Cortex of kidney (tissue), 1 donor: ENCODE results near the gene SUMF1.

Experiments
- DNase-seq: peaks from one replicate; lab custom pipeline; 2025; lab: John Stamatoyannopoulos, UW

Gene SUMF1

DNA sequence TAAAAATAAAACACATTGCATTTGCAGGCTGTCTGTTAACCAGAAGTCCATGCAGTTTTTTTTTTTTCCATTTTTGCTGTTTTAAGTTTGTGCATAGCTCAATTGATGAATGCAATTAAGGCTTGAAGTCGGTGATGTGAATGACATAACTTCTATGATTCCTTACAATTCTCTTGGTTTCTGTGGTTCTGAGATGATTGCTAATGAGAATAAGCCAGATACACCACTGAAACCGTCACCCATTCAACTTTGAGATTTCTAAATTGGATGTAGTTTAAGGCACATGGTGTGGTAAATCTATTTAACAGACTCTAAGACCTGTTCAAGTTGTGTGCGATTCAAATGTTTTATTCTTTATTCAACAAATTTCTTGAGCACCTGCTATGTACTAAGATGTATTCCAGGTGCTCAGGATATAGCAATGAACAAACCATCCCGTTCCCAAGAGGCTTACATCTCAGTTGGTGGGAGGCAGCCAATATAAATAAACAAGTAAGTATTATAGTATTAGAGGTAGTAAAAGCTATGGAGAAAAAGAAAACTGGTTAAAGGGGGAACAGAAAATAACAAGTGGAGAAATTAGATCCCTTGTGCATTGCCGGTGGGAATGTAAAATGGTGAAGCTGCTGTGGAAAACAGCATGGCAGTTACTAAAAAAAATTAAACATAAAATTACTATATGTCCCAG lies 30.1 kb upstream of the SUMF1 start:
- no peak for DNase-seq

DNA sequence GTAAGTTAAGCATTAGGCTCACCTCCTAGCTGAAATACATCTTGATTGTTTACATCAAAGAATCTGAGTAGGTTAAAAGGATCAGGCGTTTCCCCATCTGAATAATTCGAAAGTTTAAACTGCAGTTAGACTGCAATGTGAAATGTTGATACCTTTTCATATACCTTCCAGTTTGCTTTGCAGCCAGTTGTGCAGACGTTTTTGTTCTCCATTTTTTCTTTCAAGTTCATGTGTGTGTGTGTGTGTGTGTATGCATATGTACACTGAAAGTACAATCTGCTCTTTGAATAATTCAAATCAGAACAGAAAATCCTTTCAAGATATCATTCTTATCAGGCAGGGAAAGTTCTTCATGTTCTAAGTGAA lies 29.0 kb upstream of the SUMF1 start:
- no peak for DNase-seq

DNA sequence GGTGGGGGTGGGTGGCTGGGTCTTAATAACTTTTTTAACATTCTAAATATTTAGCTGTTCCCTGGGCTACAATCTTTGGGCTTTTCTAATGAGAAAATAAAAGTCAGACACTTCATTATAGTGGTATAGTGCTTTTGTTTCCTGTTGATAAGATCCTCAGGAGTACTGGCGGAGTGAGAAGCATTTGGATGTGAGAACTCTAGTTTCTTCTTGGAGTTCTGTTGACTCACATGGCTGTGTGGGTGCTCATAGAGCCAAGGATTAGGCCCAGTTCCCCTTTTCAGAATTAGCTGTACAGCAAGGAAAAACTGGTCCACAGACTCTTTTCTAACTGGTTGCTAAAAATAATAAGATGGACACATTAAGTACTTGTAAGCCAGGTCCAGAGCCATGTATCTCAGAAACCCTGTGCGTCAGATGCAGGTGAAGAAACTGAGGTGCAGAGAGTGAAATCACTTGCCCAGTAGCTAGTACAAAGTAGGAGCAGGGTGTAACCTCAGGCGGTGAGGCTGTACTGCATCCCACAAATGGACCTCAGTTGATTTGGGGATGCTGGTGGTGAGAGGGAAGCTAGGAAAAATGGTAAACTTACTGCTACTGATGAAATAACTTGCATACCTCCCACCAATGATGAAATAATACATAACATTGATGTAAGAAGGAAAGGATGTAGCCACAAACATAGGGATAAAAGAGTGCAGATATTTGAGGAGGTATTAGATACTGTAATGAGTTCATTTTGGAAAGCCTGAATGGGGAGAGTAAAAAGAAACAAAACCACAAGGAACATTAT lies 28.4 kb upstream of the SUMF1 start:
- no peak for DNase-seq

DNA sequence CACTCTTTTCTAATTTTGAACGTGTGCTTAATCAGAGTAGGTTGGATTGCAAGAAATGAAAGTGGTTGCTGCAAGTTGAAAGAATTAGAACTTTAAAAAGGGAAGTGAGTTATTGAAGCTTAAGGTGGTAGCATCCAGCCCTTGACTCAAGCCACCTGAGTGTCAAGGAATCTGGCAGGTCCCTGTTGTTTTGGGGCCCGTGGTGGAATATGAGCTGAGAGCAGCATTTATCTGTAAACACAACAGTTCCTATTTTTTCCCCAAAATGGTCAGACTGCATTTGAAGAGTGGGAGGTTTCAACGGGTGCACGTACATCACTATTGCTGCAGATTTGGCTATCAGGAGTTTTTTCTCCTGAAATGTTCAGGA lies 27.8 kb upstream of the SUMF1 start:
- no peak for DNase-seq

DNA sequence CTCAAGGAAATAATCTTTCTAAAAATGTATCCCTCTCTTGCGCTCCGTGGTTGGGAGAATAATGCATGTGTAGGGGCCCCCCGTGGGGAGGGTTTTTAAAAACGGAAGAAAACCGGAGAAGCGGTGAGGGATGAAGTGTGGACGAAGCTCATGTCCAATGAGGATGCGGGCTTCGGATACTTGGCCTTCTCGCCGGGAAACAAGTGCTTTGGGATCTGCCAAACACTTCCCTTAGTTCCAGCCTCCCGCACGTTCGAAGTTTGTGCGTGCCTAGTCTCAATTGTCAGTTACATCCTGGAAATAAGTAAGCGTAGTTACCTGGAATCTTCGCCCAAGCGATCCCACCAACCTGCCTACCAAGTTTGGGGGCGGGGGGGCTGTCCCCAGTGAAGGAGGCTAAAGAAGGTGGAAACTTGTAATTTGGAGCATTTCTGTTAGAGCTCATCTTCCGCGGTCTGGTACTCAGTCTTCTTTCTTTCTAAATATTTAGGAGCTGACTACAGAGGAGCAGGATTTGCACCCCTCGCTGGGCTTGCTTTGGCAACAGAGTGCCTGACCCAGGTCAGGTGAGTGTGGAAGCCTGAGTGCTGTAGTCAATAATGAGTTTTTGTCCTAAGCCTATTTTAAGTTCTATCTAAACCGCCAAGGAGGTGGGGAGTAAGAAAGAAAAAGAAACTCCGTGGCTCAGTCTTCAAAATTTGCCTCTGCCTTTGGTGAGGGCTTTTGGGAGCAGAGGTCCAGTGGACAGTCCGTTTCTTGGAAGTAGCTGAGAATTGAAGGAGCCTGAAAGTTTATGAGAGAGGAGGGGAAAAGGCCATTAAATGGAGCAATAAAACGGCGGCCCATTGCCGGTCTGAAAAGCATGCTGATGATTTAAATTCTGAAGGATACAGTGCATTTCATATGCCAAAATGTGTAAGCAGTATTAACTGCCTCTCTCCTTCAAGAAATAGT lies 27.1 kb upstream of the SUMF1 start:
- DNase-seq, result no peak

DNA sequence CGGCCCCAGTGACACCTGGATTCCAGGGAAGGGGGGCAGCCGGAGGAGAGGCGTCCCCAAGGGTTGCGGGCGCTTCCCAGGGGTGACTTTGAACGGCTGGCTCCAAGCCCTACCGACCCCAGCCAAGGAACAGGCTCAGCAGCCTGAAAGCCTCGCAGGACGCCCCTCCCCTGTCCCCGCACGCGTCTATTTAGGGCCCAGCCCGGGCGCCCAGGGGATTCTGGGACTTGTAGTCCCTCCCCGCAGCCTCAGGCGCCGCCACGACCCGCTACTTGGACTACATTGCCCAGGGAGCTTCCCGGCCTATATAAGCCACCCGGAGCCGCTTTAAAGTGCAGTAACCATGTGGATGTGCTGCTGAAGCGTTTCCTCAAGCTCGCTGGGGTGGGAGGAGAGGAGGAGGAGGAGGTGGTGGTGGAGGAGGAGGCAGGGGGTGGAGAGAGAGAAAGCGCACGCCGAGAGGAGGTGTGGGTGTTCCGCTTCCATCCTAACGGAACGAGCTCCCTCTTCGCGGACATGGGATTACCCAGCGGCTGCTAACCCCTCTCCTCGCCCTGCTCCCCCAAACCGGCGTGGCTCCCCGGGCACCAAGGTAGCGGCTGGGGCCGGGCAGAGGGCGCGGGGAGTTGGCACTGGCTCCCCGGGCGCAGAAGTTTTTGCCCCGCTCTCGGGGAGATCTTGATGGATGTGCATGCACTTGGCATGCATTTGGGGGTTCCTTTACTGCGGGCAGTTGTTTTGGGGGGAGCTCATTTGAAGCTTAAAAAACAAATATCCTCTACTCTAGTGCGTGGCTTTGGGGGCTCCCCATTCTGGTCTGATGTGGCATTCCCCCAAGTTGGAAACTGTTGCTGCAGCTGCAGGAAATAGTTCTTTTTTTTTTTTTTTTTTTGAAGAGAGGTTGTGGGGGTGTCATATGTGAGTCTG lies 26.2 kb upstream of the SUMF1 start, which contains the start of gene ITPR1:
ITPR1 (plus strand) TSS at position 335 of the 927 bp plus-strand sequence. CDS start 23,144 bp downstream, outside the sequence.
- DNase-seq, result peak; percentile 28

DNA sequence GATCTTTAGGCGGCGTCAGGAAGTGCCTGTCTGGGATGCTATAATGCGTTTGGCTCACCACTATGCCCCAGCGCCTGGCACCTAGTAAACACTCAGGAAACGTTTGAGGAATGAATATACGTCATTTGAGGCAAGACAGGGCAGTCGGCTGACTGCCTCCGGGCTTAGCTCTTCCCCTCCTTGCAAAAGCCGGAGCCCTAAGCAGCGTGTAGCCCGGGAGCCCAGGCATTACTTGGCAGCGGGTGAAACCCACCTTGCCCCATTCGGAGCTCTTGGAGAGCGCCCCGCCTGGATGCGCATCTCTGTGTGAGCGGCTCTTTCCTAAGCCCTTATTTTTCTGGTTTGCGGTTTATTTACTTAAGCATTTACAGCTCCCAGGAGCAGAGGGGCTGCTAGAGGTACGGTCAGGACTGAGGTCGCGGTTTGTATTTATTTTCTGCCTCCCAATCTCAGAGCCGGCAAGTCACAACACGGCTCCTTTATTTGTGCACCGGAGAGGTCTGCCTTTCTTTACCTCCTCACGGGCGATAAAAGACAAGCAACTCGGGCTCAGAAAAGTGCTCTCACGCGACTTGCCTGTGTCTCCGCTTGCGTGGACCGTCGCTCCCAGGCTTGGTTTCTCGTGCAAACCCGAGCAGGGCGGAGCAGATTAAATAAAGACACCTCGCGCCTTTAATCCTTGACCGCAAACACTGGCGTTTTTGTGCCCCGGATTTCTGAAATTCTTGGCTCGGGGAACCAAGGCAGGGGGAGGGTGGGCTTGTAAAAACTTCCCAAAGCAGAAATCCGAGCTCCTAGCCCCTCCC lies 25.3 kb upstream of the SUMF1 start:
- DNase-seq, result no peak

DNA sequence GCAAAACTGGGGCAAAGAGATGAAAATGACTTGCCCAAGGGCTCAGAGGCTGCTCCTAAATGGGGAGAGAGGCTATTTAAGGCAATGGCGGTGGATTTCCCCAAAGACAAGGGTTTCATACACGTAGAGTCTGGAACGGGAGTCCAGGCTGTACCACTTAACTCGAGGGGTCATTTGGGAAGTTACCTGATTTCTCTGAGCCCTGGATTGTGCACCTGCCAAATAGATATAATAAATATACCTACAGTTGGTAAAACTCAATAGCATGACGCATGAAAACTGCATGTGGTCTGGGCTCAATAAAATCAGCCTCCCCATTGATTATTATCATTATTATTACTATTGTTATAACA lies 24.8 kb upstream of the SUMF1 start:
- DNase-seq, result no peak

DNA sequence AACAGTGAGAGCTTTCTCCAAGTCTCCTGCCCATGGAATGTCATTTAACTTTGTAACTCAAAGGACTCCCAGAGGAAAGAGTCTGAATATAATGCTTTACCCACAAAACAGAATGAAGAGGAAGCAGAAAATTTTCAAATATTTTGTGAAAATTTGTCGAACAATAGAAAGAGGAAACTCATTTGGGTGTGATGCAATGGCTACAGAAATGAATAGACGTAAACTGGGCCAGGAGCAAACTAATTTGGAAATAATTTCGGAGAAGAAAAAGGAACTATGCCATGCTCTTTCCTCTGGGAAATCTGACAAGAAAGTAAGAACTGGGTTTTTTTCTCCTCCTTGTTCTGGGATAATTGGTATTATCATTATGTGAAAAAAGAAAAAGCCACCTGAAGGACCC lies 11.2 kb upstream of the SUMF1 start:
- DNase-seq, result no peak

DNA sequence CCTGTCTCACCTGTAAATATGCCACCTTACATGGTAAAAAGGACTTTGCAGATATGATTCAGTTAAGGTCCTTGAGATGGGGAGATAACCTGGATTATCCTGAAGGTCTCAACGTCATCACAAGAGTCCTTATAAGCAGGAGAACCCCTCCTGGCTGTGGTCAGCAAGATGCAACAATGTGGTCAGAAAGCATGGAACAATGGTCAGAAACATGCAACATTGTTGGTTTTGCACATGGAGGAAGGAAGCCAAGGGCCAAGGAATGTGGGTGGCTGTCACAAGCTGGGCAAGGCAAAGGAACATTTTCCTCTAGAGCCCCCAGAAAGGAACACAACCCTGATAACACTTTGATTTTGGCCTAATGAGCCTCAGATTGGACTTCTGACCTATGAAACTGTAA lies 9.4 kb upstream of the SUMF1 start:
- DNase-seq, result no peak

DNA sequence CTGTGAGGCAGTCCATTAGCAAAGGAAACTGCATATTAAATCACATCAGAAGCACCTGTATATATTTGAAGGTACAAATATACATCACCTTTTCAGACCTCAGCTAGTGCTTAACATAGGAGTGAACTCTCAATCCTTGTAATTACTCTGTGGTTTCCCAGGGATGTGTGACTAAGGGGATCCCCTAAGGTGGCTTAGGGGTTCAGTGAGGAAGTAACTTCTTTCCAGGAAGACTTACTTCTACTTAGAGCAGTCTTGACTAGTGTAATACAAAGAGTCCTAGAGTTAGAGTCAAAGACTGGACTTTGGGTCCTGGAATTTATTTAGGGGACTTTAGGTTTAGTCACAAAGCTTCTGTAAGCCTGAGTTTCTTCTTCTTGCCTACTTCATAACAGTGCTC lies 8.7 kb upstream of the SUMF1 start:
- DNase-seq, result no peak

DNA sequence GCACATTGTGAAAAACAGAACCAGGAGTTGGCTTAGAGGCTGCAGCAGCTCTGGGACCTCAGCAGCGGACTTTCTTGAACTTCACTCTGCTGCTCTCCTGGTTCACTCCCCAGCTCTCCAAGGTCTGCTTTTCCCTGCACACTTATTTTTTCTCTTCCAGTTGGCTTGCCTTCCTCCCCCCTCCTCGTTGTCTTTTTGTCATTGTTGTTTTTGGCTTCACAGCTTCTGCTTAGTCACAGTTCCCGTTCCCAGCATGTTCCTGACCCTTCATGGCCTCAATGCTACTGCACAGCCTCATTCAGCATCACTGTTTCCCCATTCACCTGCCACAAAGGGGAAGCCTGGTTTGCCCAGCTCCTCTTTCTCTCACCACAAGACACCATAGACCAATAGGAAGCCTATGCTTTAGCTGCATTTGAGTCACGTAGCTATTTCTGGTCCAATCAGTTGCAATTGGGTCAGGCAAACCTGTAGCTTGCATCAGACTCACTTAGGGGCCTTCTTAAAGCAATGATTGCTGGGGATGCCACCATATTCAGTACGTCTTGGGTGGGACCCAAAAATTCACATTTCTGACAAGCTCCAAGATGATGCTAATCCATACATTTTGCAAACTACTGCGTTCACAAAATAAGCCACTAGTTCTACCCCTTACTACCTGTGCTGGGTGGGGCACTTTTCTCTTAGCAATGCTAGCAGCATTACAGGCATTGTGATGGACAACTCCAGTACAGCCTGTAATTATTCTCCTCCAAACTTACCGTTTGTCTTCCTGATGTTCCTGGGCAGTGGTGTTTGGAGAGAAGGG lies 7.8 kb upstream of the SUMF1 start:
- no peak for DNase-seq

DNA sequence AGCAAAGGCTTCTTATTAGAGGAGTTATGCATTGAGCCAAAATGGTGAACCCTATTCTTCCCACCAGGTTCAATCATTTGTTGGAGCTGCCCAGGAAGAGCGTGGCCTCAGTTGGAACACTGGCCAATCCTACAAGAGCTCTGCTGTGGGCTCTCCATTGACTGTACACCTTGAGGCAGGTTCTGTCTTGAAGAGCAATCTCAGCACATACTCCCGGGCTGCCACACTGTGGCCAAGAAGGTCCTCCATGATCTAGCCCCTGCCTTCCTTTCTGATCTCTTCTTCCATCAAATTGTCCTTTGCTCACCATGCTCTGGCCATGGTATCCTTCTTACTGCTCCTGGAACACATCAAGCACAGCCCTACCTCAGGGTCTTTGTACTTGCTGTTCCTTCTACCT lies 5.7 kb upstream of the SUMF1 start:
- no peak for DNase-seq

DNA sequence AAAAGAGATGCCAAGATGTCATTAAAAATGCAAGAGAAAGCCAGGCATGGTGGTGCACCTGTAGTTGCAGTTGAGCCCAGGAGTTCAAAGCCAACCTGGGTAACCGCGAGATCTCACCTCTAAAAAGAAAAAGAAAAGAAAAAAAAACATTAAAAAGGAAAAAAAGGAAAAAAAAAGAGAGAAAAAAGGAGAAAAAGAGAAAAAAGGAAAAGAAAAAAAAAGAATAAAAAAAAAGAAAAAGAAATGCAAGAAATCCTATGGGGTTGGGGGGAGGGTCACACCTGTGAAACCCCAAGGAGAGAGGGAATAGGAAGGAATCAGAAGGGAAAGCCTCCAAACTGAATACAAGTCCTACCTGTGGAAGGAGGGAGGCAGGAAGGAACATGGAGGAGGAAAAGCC lies 5.2 kb upstream of the SUMF1 start:
- DNase-seq, result no peak

DNA sequence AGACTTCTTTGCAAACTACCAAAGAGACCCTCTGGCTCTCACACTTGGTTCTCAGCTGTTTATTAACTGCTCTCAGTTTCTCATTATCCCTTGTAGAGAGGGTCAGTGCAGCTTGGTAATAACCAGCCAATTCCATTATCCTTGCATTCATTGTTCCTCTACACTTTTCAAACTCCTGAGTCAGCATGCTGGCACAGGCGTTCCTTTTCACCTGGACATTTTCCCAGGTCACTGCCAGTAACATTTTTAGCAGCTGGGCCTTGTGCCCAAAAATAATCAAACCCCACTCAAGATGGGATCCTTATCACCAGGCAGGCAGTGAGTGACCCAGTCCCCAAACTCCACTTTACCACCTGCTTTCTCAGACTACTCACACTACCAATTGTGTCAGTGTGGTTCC lies 4.8 kb upstream of the SUMF1 start:
- no peak for DNase-seq

DNA sequence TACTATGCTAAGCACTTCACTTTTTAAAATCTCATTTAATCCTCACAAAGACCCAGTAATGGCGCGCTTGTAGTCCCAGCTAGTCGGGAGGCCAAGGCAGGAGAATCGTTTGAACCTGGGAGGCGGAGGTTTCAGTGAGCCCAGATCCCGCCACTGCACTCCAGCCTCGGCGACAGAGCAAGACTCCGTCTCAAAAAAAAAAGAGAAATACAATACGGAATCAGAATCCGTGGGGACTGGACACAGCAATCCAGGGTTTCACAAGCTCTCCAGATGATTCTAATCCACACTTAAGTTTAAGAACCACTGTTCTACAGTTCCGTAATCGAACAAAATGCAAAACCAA lies 426 bp upstream of the SUMF1 start:
- DNase-seq, result no peak

DNA sequence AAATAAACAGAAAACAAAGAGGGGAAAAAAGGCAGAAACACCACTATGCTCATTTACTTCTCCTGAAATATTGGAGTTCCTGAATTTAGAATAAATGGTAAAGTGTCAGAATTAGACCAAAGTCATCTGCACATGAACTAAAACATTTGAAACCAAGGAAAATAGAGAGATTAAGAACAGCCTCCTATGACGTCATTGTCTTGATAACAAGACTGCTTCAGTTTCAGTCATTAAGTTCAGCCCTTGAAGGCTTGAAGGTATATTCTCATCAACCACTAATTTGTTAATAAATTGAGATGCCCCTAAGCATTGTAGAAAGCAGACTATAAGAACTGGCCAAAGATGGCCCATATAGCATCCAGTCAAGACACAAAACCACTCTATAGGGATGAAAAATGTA lies 2.5 kb downstream of the SUMF1 start:
- DNase-seq, result no peak

DNA sequence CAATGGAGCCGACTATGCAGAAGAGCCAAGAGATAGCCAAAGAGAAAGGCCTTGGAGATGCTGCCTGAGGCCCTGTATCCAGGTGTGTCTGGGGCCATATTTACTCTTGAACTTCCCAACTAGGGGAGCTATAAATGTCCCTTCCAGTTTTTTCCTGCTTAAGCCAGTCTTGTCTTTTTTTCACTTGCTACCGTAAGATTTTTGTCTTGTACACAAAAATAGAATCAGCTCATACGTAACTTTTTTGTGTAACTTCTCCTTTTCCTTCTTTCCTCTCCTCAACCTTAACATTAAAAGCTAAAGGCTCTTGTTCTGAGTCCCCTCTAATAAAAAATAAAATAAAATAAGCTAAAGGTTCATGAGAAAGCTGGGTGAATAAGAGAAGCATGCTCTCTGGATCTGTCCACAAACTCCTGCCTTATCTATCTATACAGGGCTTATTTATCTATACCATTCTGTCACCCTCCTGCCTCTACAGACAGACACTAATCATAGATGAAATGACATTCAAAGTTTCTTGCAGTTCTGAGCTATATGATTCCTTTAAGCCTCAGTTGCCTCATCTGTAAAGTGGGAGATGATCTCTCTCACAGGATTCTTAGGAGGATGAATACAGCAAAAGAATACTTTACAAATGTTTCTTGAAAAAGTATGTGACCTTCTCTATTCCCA lies 4.6 kb downstream of the SUMF1 start:
- no peak for DNase-seq

DNA sequence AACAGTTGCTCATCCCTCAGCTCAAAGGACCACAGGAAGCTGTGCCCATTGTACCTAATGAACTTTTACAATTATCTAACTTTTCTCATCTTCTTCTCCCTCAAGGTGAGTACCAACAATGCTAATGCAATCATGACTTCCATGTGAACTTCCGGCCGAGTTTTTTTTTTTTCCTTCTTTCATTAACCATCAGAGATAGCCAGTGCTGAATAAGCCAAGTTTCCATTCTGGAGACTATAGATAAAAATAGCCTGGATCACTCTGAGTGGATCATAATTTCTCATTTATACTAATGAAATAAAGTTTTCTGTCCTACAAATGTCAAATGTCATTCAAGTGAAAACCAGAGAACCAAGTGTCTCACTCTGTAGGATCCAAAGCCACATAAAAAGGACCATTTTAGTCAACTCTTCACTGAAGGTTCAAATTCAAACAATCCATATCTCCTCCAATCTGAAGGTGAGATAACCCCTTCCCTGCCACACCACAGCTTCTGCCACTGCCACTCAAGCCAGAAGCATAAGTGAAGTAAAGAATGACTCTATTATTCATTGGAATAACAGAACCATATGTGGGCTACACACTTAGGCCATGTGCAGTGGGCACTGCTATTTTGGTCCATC lies 5.5 kb downstream of the SUMF1 start:
- DNase-seq, result no peak
